ENCODE data around the gene RNF128. TPM values are rescaled to one million over a fixed set of nuclear protein-coding genes. Genes with fewer than 3 reads are reported as not detected.
A peak's percentile ranks its signal among the peaks of the same experiment; 100 is the strongest.

The RNF128 gene
- total and polyA plus RNA-seq, 4 donors: 23.1 to 60.4 (median 43.5) TPM

DNA sequence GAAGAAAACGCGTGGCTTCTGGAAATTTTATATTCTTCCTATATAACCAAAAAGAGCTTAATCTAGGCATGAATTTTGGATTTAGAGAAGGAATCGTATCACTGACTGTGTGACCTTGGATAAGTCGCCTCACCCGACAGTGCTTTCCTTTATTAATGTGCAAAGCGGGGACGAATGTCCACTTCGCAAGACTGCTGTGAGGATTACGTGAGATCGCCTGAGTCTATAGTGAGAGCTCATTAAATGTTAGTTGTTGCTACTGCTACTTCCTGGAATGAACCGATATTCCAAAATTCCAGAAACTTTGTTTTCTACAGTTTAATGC, 75.5 kb downstream of the RNF128 start:
- WGBS: 2% methylated on average over 11 of the region's 11 CpGs
- peak overlapping the region; percentile 58 to 65 for H3K27ac ChIP-seq (ENCODE audit: low read depth in 1 of 2, low read length in 2 of 2)

DNA sequence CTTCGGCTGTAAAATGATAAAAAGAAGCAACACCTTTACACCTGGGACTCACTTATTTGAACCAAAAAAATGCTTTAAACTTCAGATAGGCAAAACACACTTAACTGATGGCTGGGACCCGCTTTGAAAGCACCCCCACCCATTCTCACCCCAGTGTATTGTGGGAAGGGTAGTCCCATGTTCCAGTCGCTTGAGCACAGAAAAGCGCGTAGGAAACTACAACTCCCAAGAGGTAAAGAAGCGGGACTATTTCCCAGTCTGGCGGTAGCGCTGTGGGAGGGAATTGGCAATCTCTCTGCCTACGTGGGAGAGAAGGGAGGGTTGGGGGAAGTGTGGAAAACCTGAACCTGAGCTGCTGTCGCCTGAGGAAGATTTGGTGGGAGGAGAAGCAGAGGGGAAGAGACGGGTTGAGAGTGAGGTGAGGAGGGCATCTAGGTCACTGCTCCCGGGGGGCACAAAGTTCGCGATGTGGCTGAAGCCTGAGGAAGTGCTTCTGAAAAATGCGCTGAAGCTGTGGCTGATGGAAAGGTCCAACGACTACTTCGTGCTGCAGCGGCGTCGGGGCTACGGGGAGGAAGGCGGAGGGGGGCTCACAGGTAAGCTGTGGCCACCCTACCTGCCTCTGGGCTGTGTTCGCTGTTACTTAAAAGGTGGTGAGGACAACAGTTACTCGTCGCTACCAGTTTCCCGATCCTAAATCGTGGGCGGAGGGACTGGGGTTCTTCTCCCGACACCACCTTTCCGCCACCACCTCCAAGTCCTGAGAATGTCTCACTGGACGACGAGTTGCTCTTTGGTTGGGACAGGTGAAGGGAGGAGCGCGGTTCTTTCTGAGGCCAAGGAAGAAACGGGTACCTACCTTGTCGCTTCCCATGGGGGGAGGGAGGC, 76.1 kb downstream of the RNF128 start, which contains the start of gene TBC1D8B:
TSS of gene TBC1D8B (plus strand) at position 286 of the 888 bp plus-strand sequence. CDS start at position 467, 181 bp downstream.
- Histone ChIP-seq H3K4me3 (ENCODE audit: low read depth in 1 of 3, low read length in 3 of 3) (peak within 1 kb of the TSS; percentile 59 to 78 (median 76)), H3K9me3 (ENCODE audit: control insufficient read depth in 4 of 4, low read length in 3 of 4) (no peaks in the 10 kb centered on the region), H3K36me3 (ENCODE audit: control insufficient read depth in 4 of 4, insufficient read depth in 3 of 4, low read depth in 1 of 4, low read length in 3 of 4) (no peaks in the 10 kb centered on the region), H3K27ac (ENCODE audit: low read depth in 1 of 2, low read length in 2 of 2) (peak within 1 kb of the TSS; percentile 65 to 79), H3K4me1 (ENCODE audit: control insufficient read depth in 4 of 4, insufficient read depth in 4 of 4, low read length in 3 of 4) (peaks cover 0 to 11% (median 0%) of the 10 kb centered on the region in 4 donors), H3K27me3 (ENCODE audit: control insufficient read depth in 4 of 4, insufficient read depth in 4 of 4, low read length in 3 of 4) (peaks cover 0 to 5% (median 0%) of the 10 kb centered on the region in 4 donors), H3K9ac (ENCODE audit: low read depth in 1 of 2, low read length in 2 of 2) (peak within 1 kb of the TSS; percentile 62 to 80)
- DNase-seq (ENCODE audit: low spot score): peak; percentile 56
- under 1% methylated on average over 36 of the region's 36 CpGs for WGBS
- TF ChIP-seq, protein P1, sequence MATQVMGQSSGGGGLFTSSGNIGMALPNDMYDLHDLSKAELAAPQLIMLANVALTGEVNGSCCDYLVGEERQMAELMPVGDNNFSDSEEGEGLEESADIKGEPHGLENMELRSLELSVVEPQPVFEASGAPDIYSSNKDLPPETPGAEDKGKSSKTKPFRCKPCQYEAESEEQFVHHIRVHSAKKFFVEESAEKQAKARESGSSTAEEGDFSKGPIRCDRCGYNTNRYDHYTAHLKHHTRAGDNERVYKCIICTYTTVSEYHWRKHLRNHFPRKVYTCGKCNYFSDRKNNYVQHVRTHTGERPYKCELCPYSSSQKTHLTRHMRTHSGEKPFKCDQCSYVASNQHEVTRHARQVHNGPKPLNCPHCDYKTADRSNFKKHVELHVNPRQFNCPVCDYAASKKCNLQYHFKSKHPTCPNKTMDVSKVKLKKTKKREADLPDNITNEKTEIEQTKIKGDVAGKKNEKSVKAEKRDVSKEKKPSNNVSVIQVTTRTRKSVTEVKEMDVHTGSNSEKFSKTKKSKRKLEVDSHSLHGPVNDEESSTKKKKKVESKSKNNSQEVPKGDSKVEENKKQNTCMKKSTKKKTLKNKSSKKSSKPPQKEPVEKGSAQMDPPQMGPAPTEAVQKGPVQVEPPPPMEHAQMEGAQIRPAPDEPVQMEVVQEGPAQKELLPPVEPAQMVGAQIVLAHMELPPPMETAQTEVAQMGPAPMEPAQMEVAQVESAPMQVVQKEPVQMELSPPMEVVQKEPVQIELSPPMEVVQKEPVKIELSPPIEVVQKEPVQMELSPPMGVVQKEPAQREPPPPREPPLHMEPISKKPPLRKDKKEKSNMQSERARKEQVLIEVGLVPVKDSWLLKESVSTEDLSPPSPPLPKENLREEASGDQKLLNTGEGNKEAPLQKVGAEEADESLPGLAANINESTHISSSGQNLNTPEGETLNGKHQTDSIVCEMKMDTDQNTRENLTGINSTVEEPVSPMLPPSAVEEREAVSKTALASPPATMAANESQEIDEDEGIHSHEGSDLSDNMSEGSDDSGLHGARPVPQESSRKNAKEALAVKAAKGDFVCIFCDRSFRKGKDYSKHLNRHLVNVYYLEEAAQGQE (IDR thresholded peaks at IDR 0.05): no peak
- no peak for TF ChIP-seq GABPA (IDR thresholded peaks at IDR 0.05 in 1 of 2, conservative IDR thresholded peaks at IDR 0.05 in 1 of 2)
- TF ChIP-seq JUND (IDR thresholded peaks at IDR 0.05): no peak
- no peak for TF ChIP-seq TAF1 (conservative IDR thresholded peaks at IDR 0.05)
- TF ChIP-seq, protein P2, sequence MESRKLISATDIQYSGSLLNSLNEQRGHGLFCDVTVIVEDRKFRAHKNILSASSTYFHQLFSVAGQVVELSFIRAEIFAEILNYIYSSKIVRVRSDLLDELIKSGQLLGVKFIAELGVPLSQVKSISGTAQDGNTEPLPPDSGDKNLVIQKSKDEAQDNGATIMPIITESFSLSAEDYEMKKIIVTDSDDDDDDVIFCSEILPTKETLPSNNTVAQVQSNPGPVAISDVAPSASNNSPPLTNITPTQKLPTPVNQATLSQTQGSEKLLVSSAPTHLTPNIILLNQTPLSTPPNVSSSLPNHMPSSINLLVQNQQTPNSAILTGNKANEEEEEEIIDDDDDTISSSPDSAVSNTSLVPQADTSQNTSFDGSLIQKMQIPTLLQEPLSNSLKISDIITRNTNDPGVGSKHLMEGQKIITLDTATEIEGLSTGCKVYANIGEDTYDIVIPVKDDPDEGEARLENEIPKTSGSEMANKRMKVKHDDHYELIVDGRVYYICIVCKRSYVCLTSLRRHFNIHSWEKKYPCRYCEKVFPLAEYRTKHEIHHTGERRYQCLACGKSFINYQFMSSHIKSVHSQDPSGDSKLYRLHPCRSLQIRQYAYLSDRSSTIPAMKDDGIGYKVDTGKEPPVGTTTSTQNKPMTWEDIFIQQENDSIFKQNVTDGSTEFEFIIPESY (IDR thresholded peaks at IDR 0.05): peak; percentile 21
- no peak for TF ChIP-seq EGR1 (IDR thresholded peaks at IDR 0.05; ENCODE audit: low read depth in 2 of 2)
- no peak for TF ChIP-seq HNF4G (IDR thresholded peaks at IDR 0.05)
- TF ChIP-seq, protein P3, sequence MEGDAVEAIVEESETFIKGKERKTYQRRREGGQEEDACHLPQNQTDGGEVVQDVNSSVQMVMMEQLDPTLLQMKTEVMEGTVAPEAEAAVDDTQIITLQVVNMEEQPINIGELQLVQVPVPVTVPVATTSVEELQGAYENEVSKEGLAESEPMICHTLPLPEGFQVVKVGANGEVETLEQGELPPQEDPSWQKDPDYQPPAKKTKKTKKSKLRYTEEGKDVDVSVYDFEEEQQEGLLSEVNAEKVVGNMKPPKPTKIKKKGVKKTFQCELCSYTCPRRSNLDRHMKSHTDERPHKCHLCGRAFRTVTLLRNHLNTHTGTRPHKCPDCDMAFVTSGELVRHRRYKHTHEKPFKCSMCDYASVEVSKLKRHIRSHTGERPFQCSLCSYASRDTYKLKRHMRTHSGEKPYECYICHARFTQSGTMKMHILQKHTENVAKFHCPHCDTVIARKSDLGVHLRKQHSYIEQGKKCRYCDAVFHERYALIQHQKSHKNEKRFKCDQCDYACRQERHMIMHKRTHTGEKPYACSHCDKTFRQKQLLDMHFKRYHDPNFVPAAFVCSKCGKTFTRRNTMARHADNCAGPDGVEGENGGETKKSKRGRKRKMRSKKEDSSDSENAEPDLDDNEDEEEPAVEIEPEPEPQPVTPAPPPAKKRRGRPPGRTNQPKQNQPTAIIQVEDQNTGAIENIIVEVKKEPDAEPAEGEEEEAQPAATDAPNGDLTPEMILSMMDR (IDR thresholded peaks at IDR 0.05; ENCODE audit: low read depth, low read length, missing input control): no peak

More for the DNA sequence above, 75.5 kb downstream of the RNF128 start:
- H3K27me3 ChIP-seq (ENCODE audit: control insufficient read depth in 4 of 4, insufficient read depth in 4 of 4, low read length in 3 of 4): peaks cover 0 to 5% (median 0%) of the 10 kb centered on the region in 4 donors
- TF ChIP-seq YY1 (IDR thresholded peaks at IDR 0.05) (no peak), GABPA (IDR thresholded peaks at IDR 0.05 in 1 of 2, conservative IDR thresholded peaks at IDR 0.05 in 1 of 2) (no peak), TAF1 (conservative IDR thresholded peaks at IDR 0.05) (no peak), RXRA (IDR thresholded peaks at IDR 0.05) (no peak), RAD21 (IDR thresholded peaks at IDR 0.05) (no peak), FOXA1 (IDR thresholded peaks at IDR 0.05) (no peak)
- TF ChIP-seq, protein P4, sequence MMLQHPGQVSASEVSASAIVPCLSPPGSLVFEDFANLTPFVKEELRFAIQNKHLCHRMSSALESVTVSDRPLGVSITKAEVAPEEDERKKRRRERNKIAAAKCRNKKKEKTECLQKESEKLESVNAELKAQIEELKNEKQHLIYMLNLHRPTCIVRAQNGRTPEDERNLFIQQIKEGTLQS (IDR thresholded peaks at IDR 0.05): no peak
- TF ChIP-seq, protein P3 (IDR thresholded peaks at IDR 0.05; ENCODE audit: low read depth, low read length, missing input control): no peak
- TF ChIP-seq, protein P1 (IDR thresholded peaks at IDR 0.05): no peak
- peak overlapping the region in 1 of 2 donors; percentile 62 for H3K9ac ChIP-seq (ENCODE audit: low read depth in 1 of 2, low read length in 2 of 2)
- no peaks in the 10 kb centered on the region for H3K9me3 ChIP-seq (ENCODE audit: control insufficient read depth in 4 of 4, low read length in 3 of 4)
- peaks cover 0 to 2% (median 0%) of the 10 kb centered on the region in 4 donors for H3K36me3 ChIP-seq (ENCODE audit: control insufficient read depth in 4 of 4, insufficient read depth in 3 of 4, low read depth in 1 of 4, low read length in 3 of 4)
- no peak for DNase-seq (ENCODE audit: low spot score)
- peaks cover 0 to 11% (median 0%) of the 10 kb centered on the region in 4 donors for H3K4me1 ChIP-seq (ENCODE audit: control insufficient read depth in 4 of 4, insufficient read depth in 4 of 4, low read length in 3 of 4)
- peak overlapping the region; percentile 59 to 78 (median 76) for H3K4me3 ChIP-seq (ENCODE audit: low read depth in 1 of 3, low read length in 3 of 3)

All from liver (tissue), 9 donors.